ENCODE results near the gene GRM8. TPM values are rescaled to one million over a fixed set of nuclear protein-coding genes. Genes with fewer than 3 reads are reported as not detected.

GRM8 gene
- total RNA-seq, 4 donors from 2014 or later, result 0.11 TPM; not detected in 3

DNA sequence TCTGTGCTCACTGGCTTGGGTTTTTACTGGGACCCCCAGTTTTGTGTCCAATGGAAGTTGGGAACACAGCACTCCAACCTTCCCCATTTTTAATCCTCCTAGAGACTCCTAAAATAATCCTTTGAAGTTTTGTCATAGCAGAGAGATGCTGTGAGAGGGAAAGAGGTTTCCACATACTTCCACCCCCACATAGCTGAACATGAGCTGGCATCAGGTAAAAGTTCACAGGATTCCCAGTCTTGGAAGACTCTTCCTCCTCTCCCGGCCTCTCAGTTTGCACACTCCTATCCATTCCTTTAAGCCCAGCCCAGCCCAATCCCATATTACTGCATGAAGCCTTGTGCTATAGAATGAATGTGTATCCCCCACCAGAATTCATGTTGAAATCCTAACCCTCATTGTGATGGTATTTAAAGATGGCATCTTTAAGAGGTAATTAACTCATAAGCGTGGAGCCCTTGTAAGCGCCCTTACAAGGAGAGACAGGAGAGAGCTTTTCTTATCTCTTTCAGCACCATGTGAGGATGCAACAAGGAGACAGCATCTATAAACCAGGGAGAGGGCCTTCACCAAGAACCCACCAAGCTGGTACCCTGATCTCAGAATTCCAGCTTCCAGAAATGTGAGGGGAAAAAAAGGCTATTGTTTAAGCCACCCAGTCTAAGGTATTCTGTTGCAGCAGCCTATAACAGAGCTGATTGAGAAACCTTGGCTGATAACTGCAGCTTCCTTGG is 22.4 kb downstream of the GRM8 start:
- H3K9me3 ChIP-seq, result no peaks in the 10 kb centered on the region
- no peaks in the 10 kb centered on the region for H3K4me1 ChIP-seq
- TF ChIP-seq POLR2A (IDR thresholded peaks at IDR 0.05; ENCODE audit: low read depth), result no peak
- no peak for TF ChIP-seq POLR2AphosphoS5 (IDR thresholded peaks at IDR 0.05)
- no peak for TF ChIP-seq EP300 (IDR thresholded peaks at IDR 0.05)
- TF ChIP-seq, protein P1, sequence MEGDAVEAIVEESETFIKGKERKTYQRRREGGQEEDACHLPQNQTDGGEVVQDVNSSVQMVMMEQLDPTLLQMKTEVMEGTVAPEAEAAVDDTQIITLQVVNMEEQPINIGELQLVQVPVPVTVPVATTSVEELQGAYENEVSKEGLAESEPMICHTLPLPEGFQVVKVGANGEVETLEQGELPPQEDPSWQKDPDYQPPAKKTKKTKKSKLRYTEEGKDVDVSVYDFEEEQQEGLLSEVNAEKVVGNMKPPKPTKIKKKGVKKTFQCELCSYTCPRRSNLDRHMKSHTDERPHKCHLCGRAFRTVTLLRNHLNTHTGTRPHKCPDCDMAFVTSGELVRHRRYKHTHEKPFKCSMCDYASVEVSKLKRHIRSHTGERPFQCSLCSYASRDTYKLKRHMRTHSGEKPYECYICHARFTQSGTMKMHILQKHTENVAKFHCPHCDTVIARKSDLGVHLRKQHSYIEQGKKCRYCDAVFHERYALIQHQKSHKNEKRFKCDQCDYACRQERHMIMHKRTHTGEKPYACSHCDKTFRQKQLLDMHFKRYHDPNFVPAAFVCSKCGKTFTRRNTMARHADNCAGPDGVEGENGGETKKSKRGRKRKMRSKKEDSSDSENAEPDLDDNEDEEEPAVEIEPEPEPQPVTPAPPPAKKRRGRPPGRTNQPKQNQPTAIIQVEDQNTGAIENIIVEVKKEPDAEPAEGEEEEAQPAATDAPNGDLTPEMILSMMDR (IDR thresholded peaks at IDR 0.05), result no peak
- DNase-seq (ENCODE audit: extremely low spot score), result no peak
- H3K4me3 ChIP-seq, result no peak overlapping the region
- WGBS, result 91% methylated on average over 3 of the region's 3 CpGs
- no peaks in the 10 kb centered on the region for H3K36me3 ChIP-seq
- peaks cover 0 to 21% (median 0%) of the 10 kb centered on the region in 4 donors for H3K27me3 ChIP-seq
- intact Hi-C loops (cut with DNase I), result no loop called here
- no peak overlapping the region for H3K27ac ChIP-seq (replicated peaks in 1 of 4)

DNA sequence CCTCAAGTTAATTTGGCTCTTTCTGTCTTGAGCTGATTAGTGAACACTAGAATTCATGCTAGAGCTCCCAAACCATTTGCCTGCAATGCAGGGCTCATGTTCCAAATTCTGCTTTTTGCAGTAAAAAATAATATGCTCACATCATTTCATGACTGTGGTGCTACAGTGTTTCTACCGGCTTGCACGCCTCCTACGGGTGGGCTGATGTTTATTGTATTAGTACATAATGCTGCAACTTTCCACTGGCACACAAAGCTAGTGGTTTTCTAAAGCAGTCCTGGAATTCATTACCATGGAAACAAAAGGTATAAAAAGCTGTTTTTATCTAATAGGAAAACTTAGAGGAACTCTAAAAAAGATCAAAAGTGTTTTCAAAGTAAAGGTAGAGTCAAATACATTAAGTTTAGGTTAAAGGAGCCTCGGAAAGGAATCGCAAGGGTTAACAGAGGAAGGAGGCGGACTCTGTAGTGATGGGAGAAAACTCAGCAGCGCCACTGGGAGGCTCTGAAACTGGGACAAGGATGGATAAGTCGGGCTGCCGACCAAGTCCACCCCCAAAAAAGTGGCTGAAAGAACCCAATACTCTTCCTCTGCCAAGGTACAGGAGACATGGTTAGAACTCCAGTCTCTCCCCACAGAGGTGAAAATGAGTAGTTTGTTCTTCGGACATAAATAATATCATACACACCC is 25.9 kb downstream of the GRM8 start:
- Histone ChIP-seq H3K27me3 (peaks cover 0 to 48% (median 0%) of the 10 kb centered on the region in 4 donors), H3K36me3 (no peaks in the 10 kb centered on the region), H3K4me3 (no peak overlapping the region), H3K27ac (replicated peaks in 1 of 4) (no peak overlapping the region), H3K9me3 (no peaks in the 10 kb centered on the region), H3K4me1 (no peaks in the 10 kb centered on the region)
- TF ChIP-seq POLR2AphosphoS5 (IDR thresholded peaks at IDR 0.05) (no peak), POLR2A (IDR thresholded peaks at IDR 0.05; ENCODE audit: low read depth) (no peak), EP300 (IDR thresholded peaks at IDR 0.05) (no peak)
- TF ChIP-seq, protein P1 (IDR thresholded peaks at IDR 0.05), result no peak
- DNase-seq (ENCODE audit: extremely low spot score), result no peak
- intact Hi-C loops (cut with DNase I), result no loop called here
- WGBS, result 33% methylated on average over 10 of the region's 10 CpGs

DNA sequence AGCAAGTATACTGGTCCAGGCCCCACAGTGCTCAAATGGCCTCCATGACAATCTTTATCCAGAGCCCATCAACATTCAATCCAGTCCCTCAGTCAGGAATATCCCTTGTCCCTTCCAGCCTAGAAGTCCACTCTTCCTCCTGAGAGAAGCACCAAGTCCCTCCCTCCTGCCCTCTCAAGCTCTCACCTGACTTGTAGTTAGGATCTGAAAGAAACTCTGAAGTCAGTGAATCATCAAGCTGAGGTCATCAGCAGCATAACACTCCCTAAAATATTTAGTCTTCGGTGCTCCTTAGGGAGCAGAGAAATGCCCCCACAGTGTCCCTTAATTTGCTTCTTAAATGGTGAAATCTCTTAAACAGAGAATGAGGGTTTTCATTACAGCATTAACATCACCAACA is 31.0 kb downstream of the GRM8 start:
- 88% methylated on average over 1 of the region's 1 CpG for WGBS
- no peaks in the 10 kb centered on the region for H3K36me3 ChIP-seq
- no peaks in the 10 kb centered on the region for H3K4me1 ChIP-seq
- intact Hi-C loops (cut with DNase I), result no loop called here
- no peaks in the 10 kb centered on the region for H3K9me3 ChIP-seq
- TF ChIP-seq, protein P1 (IDR thresholded peaks at IDR 0.05), result no peak
- no peak for TF ChIP-seq EP300 (IDR thresholded peaks at IDR 0.05)
- TF ChIP-seq POLR2AphosphoS5 (IDR thresholded peaks at IDR 0.05), result no peak
- TF ChIP-seq POLR2A (IDR thresholded peaks at IDR 0.05; ENCODE audit: low read depth), result no peak
- H3K4me3 ChIP-seq, result no peak overlapping the region
- peaks cover 0 to 52% (median 0%) of the 10 kb centered on the region in 4 donors for H3K27me3 ChIP-seq
- DNase-seq (ENCODE audit: extremely low spot score), result no peak
- H3K27ac ChIP-seq (replicated peaks in 1 of 4), result no peak overlapping the region

DNA sequence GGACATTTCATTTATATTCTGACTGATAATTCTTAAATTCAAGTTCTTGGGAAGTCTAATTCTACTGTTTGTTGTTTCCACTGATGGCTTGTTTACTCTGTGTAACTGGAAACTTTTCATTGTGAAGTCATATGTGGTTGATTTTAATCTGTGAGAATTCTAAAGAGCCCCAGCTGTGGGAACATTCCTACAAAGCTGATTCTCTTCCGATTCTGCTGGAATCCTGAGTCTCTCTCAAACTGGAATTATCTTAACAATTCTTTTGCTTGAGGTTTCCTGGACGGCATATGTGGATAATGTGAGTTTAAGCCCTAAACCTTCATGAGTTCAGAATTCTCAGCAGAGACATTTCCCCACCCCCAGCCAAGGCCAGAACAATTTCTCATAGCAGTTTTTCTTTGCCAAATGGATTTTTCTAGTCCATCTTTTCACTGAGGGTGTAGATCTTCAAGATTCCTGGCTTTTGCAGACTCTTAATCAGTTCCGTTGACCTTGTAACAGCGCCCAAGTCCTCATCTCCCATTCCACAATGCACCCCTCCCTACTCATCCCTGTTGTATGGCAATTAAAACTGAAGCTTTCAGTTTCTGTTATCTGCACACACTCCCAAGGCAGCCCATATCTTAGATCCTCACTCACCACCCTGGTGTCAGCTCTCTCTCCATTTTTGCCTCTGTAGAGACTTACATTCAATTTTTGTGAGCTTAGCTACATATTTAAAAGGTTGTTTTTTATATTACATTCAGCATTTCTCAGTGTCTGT is 37.6 kb downstream of the GRM8 start:
- TF ChIP-seq POLR2AphosphoS5 (IDR thresholded peaks at IDR 0.05) (no peak), POLR2A (IDR thresholded peaks at IDR 0.05; ENCODE audit: low read depth) (no peak), EP300 (IDR thresholded peaks at IDR 0.05) (no peak)
- TF ChIP-seq, protein P1 (IDR thresholded peaks at IDR 0.05), result no peak
- Histone ChIP-seq H3K27ac (replicated peaks in 1 of 4) (no peak overlapping the region), H3K36me3 (no peaks in the 10 kb centered on the region), H3K9me3 (no peaks in the 10 kb centered on the region), H3K27me3 (no peaks in the 10 kb centered on the region), H3K4me1 (no peaks in the 10 kb centered on the region), H3K4me3 (no peak overlapping the region)
- intact Hi-C loops (cut with DNase I), result no loop called here
- 72% methylated on average over 4 of the region's 4 CpGs for WGBS
- no peak for DNase-seq (ENCODE audit: extremely low spot score)
